Gastroesophageal sphincter (tissue), 3 donors: Measurements from ENCODE around the gene PTCD1.

ENCODE experiments used
- CTCF ChIP-seq, 4 experiments: fragments of 200-600 bp in 2 of 4; fragments of 450-650 bp in 2 of 4; sonication (generic) in 1 of 4; IDR thresholded peaks; one replicate each; pipeline ENCODE4 v1.5.1; 2017 to 2019; ENCODE audit warnings: antibody characterized with exemption in 4 of 4, mild to moderate bottlenecking in 2 of 4, moderate library complexity in 2 of 4
- EP300 ChIP-seq: sonication (generic); formaldehyde crosslinking; IDR thresholded peaks from one replicate; pipeline ENCODE4 v1.6.1; 2017; ENCODE audit warnings: antibody characterized with exemption, mild to moderate bottlenecking
- POLR2A ChIP-seq, 2 donors: fragments of 450-650 bp; IDR thresholded peaks; one replicate each; pipeline ENCODE4 v1.6.1; 2017; ENCODE audit warnings: antibody characterized with exemption in 2 of 2, mild to moderate bottlenecking in 2 of 2, moderate library complexity in 1 of 2

- no peak for TF ChIP-seq EP300
- no peak for TF ChIP-seq POLR2A (IDR thresholded peaks at IDR 0.05)
- TF ChIP-seq CTCF (IDR thresholded peaks at IDR 0.05), result no peak
These were observed 46.5 kb upstream of the PTCD1 start for GRCh38 chr7:99485094-99485493.
